Testis (tissue), 3 donors: ENCODE results near the gene NPIPB5. TPM values are rescaled to one million over a fixed set of nuclear protein-coding genes. Genes with fewer than 3 reads are reported as not detected.

Experiments
- polyA plus RNA-seq: library from polyadenylated mRNA; stranded (reverse); fragments of 350-450 nt; fragmentation: Illumina TruSeq; extraction: RNeasy Lipid Tissue Mini Kit (QIAGEN cat#74804); gene quantifications from one replicate; pipeline ENCODE4 v1.2.3, GENCODE V29; 2014; ENCODE audit warnings: low read depth, low replicate concordance; ENCODE audit not compliant: insufficient read depth
- small RNA-seq, 2 donors: library from RNA; depleted of rRNA; stranded (forward); fragments of <200 nt; gene quantifications; one replicate each; pipeline ENCODE3, GENCODE V24; 2016
- total RNA-seq, 2 donors: library from RNA; depleted of rRNA; stranded (reverse); fragments of >200 nt; gene quantifications; one replicate each; pipeline ENCODE4 v1.2.3, GENCODE V29; 2016

Gene NPIPB5
- total and polyA plus RNA-seq, 3 donors from 2014 or later: 79.6 to 534 (median 329) TPM

Small RNA genes within 50 kb of the gene (small RNA-seq; reads per million reads assigned to genes)
- gene AC106788.1: 0 reads per million in 2 donors

Other genes with a start within 250 kb of the NPIPB5 start
- gene POLR3E, start 213.5 kb upstream of the NPIPB5 start, total RNA-seq: 10 to 100 TPM; 61.7 to 76.2 TPM
- 59.4 TPM for gene POLR3E, start 213.5 kb upstream of the NPIPB5 start, polyA plus RNA-seq
- 10 to 100 TPM; 56.8 to 63.7 TPM for gene CDR2, start 136.3 kb upstream of the NPIPB5 start, total RNA-seq
- gene CDR2, start 136.3 kb upstream of the NPIPB5 start, polyA plus RNA-seq: 133 TPM